ENCODE data around the gene USP8.
"Not testable (repeated sequence)": the region's sequence is repeated elsewhere in the genome, so short reads cannot be mapped to it uniquely, and the experiment has no call there.

The USP8 gene

GRCh38 chr15:50424066-50424890 lies at the start of gene USP8:
USP8 (plus strand) TSS chr15:50424405; CDS start chr15:50439074, 14,669 bp downstream.
- peak; percentile 36 for DNase-seq

- no peak for DNase-seq
Observed at GRCh38 chr15:50377867-50378751, 46.1 kb upstream of the USP8 start.

GRCh38 chr15:50378776-50379175 lies 45.4 kb upstream of the USP8 start:
- DNase-seq, result no peak

GRCh38 chr15:50379413-50379812 lies 44.8 kb upstream of the USP8 start:
- not testable (repeated sequence) for DNase-seq

- no peak for DNase-seq
Observed at GRCh38 chr15:50380089-50380488, 44.1 kb upstream of the USP8 start.

GRCh38 chr15:50381438-50381837 lies 42.8 kb upstream of the USP8 start:
- DNase-seq, result no peak

- not testable (repeated sequence) for DNase-seq
Observed at GRCh38 chr15:50382408-50382807, 41.8 kb upstream of the USP8 start.

GRCh38 chr15:50390554-50391264 lies 33.5 kb upstream of the USP8 start:
- DNase-seq, result no peak

- DNase-seq, result not testable (repeated sequence)
Observed at GRCh38 chr15:50391561-50391960, 32.6 kb upstream of the USP8 start.

GRCh38 chr15:50411870-50412269 lies 12.3 kb upstream of the USP8 start:
- DNase-seq, result no peak

GRCh38 chr15:50414624-50415023 lies 9.6 kb upstream of the USP8 start:
- DNase-seq, result no peak

- DNase-seq, result no peak
Observed at GRCh38 chr15:50415752-50416404, 8.3 kb upstream of the USP8 start.

- no peak for DNase-seq
Observed at GRCh38 chr15:50416890-50417289, 7.3 kb upstream of the USP8 start.

- DNase-seq, result no peak
Observed at GRCh38 chr15:50418041-50418583, 6.1 kb upstream of the USP8 start.

GRCh38 chr15:50425219-50425618 lies 1.0 kb downstream of the USP8 start:
- DNase-seq, result no peak

GRCh38 chr15:50425678-50426246 lies 1.6 kb downstream of the USP8 start:
- not testable (repeated sequence) for DNase-seq

- no peak for DNase-seq
Observed at GRCh38 chr15:50426428-50426827, 2.2 kb downstream of the USP8 start.

- DNase-seq, result no peak
Observed at GRCh38 chr15:50431204-50431603, 7.0 kb downstream of the USP8 start.

GRCh38 chr15:50432230-50432629 lies 8.0 kb downstream of the USP8 start:
- DNase-seq, result no peak

- no peak for DNase-seq
Observed at GRCh38 chr15:50435772-50436171, 11.6 kb downstream of the USP8 start.

- DNase-seq, result no peak
Observed at GRCh38 chr15:50438251-50438650, 14.0 kb downstream of the USP8 start.

- no peak for DNase-seq
Observed at GRCh38 chr15:50440932-50441331, 16.7 kb downstream of the USP8 start.
